Caco-2 (cell line): Measurements from ENCODE around the gene INPP4A. TPM values are rescaled to one million over a fixed set of nuclear protein-coding genes. Genes with fewer than 3 reads are reported as not detected.

ENCODE experiments used
- BruUV-seq: library from RNA; stranded (reverse); fragments of 400-500 nt; replicated peaks from 2 replicates; lab custom pipeline; 2021; lab: Mats Ljungman, UMichigan
- CTCF ChIA-PET: fragments of 300-600 bp; sonication (Branson Sonifier 250); formaldehyde crosslinking; loops from one replicate; lab custom pipeline; 2022; ENCODE audit warnings: antibody characterized with exemption; lab: Charles Lee
- POLR2A ChIA-PET: fragments of 300-600 bp; sonication (Branson Sonifier 250); formaldehyde crosslinking; loops from one replicate; lab custom pipeline; 2022; ENCODE audit warnings: antibody characterized with exemption; lab: Charles Lee
- DNase-seq, 2 experiments: peaks; one replicate each; pipeline versions ENCODE4 v3.0.0 to v3.0.0-alpha.2; 2020 to 2022
- H3K27me3 ChIP-seq: replicated peaks from 2 replicates; pipeline ENCODE4 v1.6.0; 2011; ENCODE audit warnings: low read length; ENCODE audit not compliant: control insufficient read depth, insufficient read depth
- H3K36me3 ChIP-seq: 2 replicates; pipeline ENCODE4 v1.5.1; 2011; ENCODE audit warnings: low read length; ENCODE audit not compliant: control insufficient read depth, insufficient read depth
- H3K4me1 ChIP-seq: fragments of 250-450 bp; sonication (Bioruptor Pico); 2 replicates; pipeline ENCODE4 v1.5.1; 2020; ENCODE audit warnings: mild to moderate bottlenecking
- H3K4me3 ChIP-seq: 2 replicates; pipeline ENCODE4 v1.5.1; 2011; ENCODE audit warnings: low read depth, mild to moderate bottlenecking, control low read depth, low read length
- H3K9me3 ChIP-seq: fragments of 250-450 bp; sonication (Bioruptor Pico); 2 replicates; pipeline ENCODE4 v1.5.1; 2020; ENCODE audit warnings: mild to moderate bottlenecking, moderate library complexity
- H3K27ac Mint-ChIP-seq: one replicate; pipeline ENCODE4 v1.8.0; 2022; ENCODE audit warnings: mixed read lengths; ENCODE audit not compliant: unreplicated experiment
- H3K27me3 Mint-ChIP-seq: one replicate; pipeline ENCODE4 v1.8.0; 2022; ENCODE audit warnings: mixed read lengths; ENCODE audit not compliant: insufficient read depth, unreplicated experiment
- H3K36me3 Mint-ChIP-seq: one replicate; pipeline ENCODE4 v1.8.0; 2022; ENCODE audit warnings: mild to moderate bottlenecking, mixed read lengths; ENCODE audit not compliant: insufficient read depth, unreplicated experiment
- H3K4me1 Mint-ChIP-seq: one replicate; pipeline ENCODE4 v1.8.0; 2022; ENCODE audit warnings: low read depth, mixed read lengths; ENCODE audit not compliant: unreplicated experiment
- H3K4me3 Mint-ChIP-seq: one replicate; pipeline ENCODE4 v1.8.0; 2022; ENCODE audit warnings: mild to moderate bottlenecking, moderate library complexity, mixed read lengths; ENCODE audit not compliant: unreplicated experiment
- H3K9me3 Mint-ChIP-seq: one replicate; pipeline ENCODE4 v1.8.0; 2022; ENCODE audit warnings: mixed read lengths; ENCODE audit not compliant: unreplicated experiment
- intact Hi-C: fragments of 100-400 bp; cut with micrococcal nuclease; formaldehyde crosslinking; loops from one replicate; pipeline ENCODE4 v1.10.0; 2022; ENCODE audit not compliant: unreplicated experiment
- total RNA-seq: library from RNA; stranded (reverse); gene quantifications from 2 replicates; pipeline ENCODE4 v1.2.3, GENCODE V29; 2022
- TF ChIP-seq, protein P1 (sequence below), 2 experiments: fragments of 200-600 bp in 1 of 2; IDR thresholded peaks; 1 replicate in 1 of 2; 2 replicates in 1 of 2; pipeline versions ENCODE4 v1.5.1 to v1.8.0; 2011 to 2022; ENCODE audit warnings: antibody characterized with exemption in 1 of 2, control low read depth in 1 of 2, inconsistent platforms in 1 of 2, low read depth in 1 of 2, low read length in 1 of 2, mild to moderate bottlenecking in 1 of 2, moderate library complexity in 1 of 2; ENCODE audit not compliant: insufficient read depth in 1 of 2, severe bottlenecking in 1 of 2, unreplicated experiment in 1 of 2

Gene INPP4A
- total RNA-seq, 1 experiment from 2014 or later: 26.3 TPM

DNA sequence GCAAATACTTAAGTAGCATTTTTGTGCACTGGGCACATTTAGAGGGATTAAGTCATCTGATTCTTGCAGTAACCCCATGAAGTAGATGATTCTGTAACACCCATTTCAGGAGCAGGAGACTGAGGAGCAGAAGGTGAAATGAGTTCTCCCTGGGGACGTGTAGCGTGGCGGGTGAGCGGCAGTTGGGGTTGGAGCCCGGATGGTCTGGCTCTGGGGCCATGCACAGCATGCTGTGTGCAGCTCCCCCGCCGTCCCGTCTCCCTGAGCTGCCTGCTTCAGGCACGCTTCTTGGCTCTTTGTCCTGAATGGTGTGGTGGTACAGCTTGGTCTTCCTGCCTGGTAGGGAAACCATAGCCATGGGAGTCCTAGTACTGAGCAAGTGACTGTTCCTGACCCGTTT is 32.4 kb downstream of the INPP4A start:
- POLR2A ChIA-PET: no interaction called here
- Histone ChIP-seq H3K9me3 (no peaks in the 10 kb centered on the region), H3K4me1 (no peaks in the 10 kb centered on the region), H3K27me3 (no peaks in the 10 kb centered on the region), H3K4me3 (no peak overlapping the region), H3K36me3 (no peaks in the 10 kb centered on the region)
- Mint-ChIP-seq H3K4me3 (no peak overlapping the region), H3K36me3 (no peaks in the 10 kb centered on the region), H3K27ac (no peak overlapping the region), H3K27me3 (no peaks in the 10 kb centered on the region), H3K9me3 (no peaks in the 10 kb centered on the region), H3K4me1 (no peaks in the 10 kb centered on the region)
- BruUV-seq: no TSS peak
- TF ChIP-seq, protein P1, sequence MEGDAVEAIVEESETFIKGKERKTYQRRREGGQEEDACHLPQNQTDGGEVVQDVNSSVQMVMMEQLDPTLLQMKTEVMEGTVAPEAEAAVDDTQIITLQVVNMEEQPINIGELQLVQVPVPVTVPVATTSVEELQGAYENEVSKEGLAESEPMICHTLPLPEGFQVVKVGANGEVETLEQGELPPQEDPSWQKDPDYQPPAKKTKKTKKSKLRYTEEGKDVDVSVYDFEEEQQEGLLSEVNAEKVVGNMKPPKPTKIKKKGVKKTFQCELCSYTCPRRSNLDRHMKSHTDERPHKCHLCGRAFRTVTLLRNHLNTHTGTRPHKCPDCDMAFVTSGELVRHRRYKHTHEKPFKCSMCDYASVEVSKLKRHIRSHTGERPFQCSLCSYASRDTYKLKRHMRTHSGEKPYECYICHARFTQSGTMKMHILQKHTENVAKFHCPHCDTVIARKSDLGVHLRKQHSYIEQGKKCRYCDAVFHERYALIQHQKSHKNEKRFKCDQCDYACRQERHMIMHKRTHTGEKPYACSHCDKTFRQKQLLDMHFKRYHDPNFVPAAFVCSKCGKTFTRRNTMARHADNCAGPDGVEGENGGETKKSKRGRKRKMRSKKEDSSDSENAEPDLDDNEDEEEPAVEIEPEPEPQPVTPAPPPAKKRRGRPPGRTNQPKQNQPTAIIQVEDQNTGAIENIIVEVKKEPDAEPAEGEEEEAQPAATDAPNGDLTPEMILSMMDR (IDR thresholded peaks at IDR 0.05; ENCODE audit: insufficient read depth in 1 of 2, low read depth in 1 of 2, low read length in 1 of 2, severe bottlenecking in 1 of 2, unreplicated experiment in 1 of 2): no peak
- intact Hi-C loops: no loop called here
- no peak for DNase-seq
- CTCF ChIA-PET: interaction anchor here (1.6 kb wide), 1 partner anchor 11 kb away, joined by 3 read pairs; no protein-coding TSS in a partner anchor

DNA sequence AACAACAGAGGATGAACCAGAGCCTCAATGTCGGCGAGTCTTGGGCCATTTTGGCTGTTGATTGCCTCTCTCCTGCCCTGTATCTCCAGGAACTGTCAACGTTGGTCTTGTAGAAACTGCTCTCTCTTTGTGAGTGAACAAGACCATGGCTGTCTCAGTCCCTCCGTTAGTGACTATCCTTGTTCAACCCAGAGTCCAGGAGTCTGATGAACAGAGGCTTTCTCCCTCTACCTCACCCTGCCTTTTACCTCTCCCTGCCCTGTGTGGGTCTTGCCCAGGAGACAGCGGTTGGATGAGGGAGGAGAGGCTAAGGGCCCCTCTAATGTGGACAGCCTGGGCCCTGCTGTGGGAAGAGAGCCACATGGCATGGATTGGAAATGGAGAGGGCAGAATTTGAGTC is 32.8 kb downstream of the INPP4A start:
- H3K9me3 Mint-ChIP-seq: no peaks in the 10 kb centered on the region
- H3K4me1 Mint-ChIP-seq: no peaks in the 10 kb centered on the region
- TF ChIP-seq, protein P1 (IDR thresholded peaks at IDR 0.05; ENCODE audit: insufficient read depth in 1 of 2, low read depth in 1 of 2, low read length in 1 of 2, severe bottlenecking in 1 of 2, unreplicated experiment in 1 of 2): no peak
- no peak for DNase-seq
- H3K27ac Mint-ChIP-seq: no peak overlapping the region
- ChIA-PET CTCF (no interaction called here), POLR2A (no interaction called here)
- Histone ChIP-seq H3K4me1 (no peaks in the 10 kb centered on the region), H3K9me3 (no peaks in the 10 kb centered on the region), H3K36me3 (no peaks in the 10 kb centered on the region), H3K4me3 (no peak overlapping the region), H3K27me3 (no peaks in the 10 kb centered on the region)
- no peaks in the 10 kb centered on the region for H3K36me3 Mint-ChIP-seq
- H3K27me3 Mint-ChIP-seq: no peaks in the 10 kb centered on the region
- intact Hi-C loops: no loop called here
- no peak overlapping the region for H3K4me3 Mint-ChIP-seq
- no TSS peak for BruUV-seq

DNA sequence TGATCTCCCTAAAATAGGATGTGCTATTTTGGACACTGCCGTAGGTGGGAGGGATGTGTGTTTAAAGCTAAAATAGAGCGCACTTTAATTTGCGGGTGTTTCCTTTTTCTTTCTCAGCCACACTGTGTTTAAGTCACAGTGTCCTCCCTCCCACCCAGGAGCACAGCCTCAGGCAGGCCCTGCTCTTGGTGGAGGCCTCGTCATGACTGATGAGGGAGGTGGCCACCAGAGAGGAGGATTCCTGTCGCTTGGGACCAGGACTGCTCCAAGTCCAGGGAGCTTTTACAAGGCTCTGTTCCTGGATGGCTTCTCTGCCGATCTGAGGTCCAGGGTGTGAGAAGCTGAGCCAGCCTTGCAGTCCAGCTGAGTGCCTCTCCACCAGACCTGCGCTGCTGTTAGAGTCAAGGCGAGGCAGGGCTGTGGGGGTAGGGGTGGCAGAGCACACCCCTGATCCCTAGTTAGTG is 33.5 kb downstream of the INPP4A start:
- DNase-seq: no peak
- Mint-ChIP-seq H3K36me3 (no peaks in the 10 kb centered on the region), H3K4me3 (no peak overlapping the region), H3K27ac (no peak overlapping the region), H3K4me1 (peaks cover under 1% of the 10 kb centered on the region), H3K27me3 (no peaks in the 10 kb centered on the region), H3K9me3 (no peaks in the 10 kb centered on the region)
- no peaks in the 10 kb centered on the region for H3K36me3 ChIP-seq
- TF ChIP-seq, protein P1 (IDR thresholded peaks at IDR 0.05; ENCODE audit: insufficient read depth in 1 of 2, low read depth in 1 of 2, low read length in 1 of 2, severe bottlenecking in 1 of 2, unreplicated experiment in 1 of 2): no peak
- H3K27me3 ChIP-seq: no peaks in the 10 kb centered on the region
- ChIA-PET CTCF (no interaction called here), POLR2A (no interaction called here)
- BruUV-seq: no TSS peak
- H3K4me1 ChIP-seq: peaks cover 3% of the 10 kb centered on the region
- H3K4me3 ChIP-seq: no peak overlapping the region
- intact Hi-C loops: no loop called here
- no peaks in the 10 kb centered on the region for H3K9me3 ChIP-seq
